H1 (cell line): Measurements from ENCODE around the gene TDO2. TPM values are rescaled to one million over a fixed set of nuclear protein-coding genes. Genes with fewer than 3 reads are reported as not detected.
"Not testable (repeated sequence)": the region's sequence is repeated elsewhere in the genome, so short reads cannot be mapped to it uniquely, and the experiment has no call there.

ENCODE experiments used
- CTCF ChIA-PET: fragments of 300-600 bp; sonication (Branson Sonifier 250); formaldehyde crosslinking; loops from one replicate; lab custom pipeline; 2021; ENCODE audit not compliant: partially characterized antibody; lab: Charles Lee
- POLR2A ChIA-PET: fragments of 300-600 bp; sonication (Branson Sonifier 250); formaldehyde crosslinking; loops from one replicate; lab custom pipeline; 2021; ENCODE audit warnings: inconsistent platforms; ENCODE audit not compliant: partially characterized antibody; lab: Charles Lee
- DNase-seq, 2 experiments: peaks; one replicate each; pipeline versions ENCODE4 v3.0.0 to v3.0.0-alpha.2; 2010 to 2022; ENCODE audit warnings: low spot score in 2 of 2, low read depth in 1 of 2, mixed read lengths in 1 of 2
- FAIRE-seq: peaks from 2 replicates; lab custom pipeline; 2011; peaks lifted over from hg19 to GRCh38; lab: Jason Lieb, UNC
- H2AFZ ChIP-seq: 2 replicates; pipeline ENCODE4 v1.8.1; 2012; ENCODE audit warnings: low read length, inconsistent platforms
- H2AK5ac ChIP-seq: 2 replicates; pipeline ENCODE4 v1.6.1; 2013; ENCODE audit warnings: low read depth, low read length
- H2BK120ac ChIP-seq: replicated peaks from 2 replicates; pipeline ENCODE3; 2013; ENCODE audit warnings: low read depth, low read length, inconsistent platforms
- H2BK12ac ChIP-seq: 2 replicates; pipeline ENCODE4 v1.6.1; 2013; ENCODE audit warnings: low read depth, low read length
- H2BK15ac ChIP-seq: 2 replicates; pipeline ENCODE4 v1.6.1; 2013; ENCODE audit warnings: low read length
- H2BK20ac ChIP-seq: 2 replicates; pipeline ENCODE4 v1.6.1; 2013; ENCODE audit warnings: low read length
- H2BK5ac ChIP-seq: 2 replicates; pipeline ENCODE4 v1.6.1; 2013; ENCODE audit warnings: low read depth, low read length
- H3K14ac ChIP-seq: 2 replicates; pipeline ENCODE4 v1.6.1; 2013; ENCODE audit warnings: inconsistent platforms; ENCODE audit not compliant: insufficient read length
- H3K18ac ChIP-seq: 2 replicates; pipeline ENCODE4 v1.6.1; 2013; ENCODE audit warnings: low read length; ENCODE audit errors: extremely low read depth
- H3K23ac ChIP-seq: 2 replicates; pipeline ENCODE4 v1.6.1; 2013; ENCODE audit warnings: inconsistent platforms; ENCODE audit not compliant: insufficient read length
- H3K23me2 ChIP-seq: 2 replicates; pipeline ENCODE4 v1.6.1; 2013; ENCODE audit warnings: low read depth, low read length
- H3K27ac ChIP-seq: 2 replicates; pipeline ENCODE4 v1.6.1; 2011; ENCODE audit warnings: low read depth, low read length, inconsistent platforms
- H3K27me3 ChIP-seq, 4 experiments: replicated peaks in 1 of 4; 1 replicate in 1 of 4; 2 replicates in 3 of 4; pipeline versions ENCODE4 v1.6.1 to v1.8.1; 2011 to 2013; ENCODE audit warnings: low read length in 3 of 4, mild to moderate bottlenecking in 3 of 4, inconsistent platforms in 2 of 4, mixed read lengths in 2 of 4, moderate library complexity in 1 of 4; ENCODE audit not compliant: control insufficient read depth in 3 of 4, insufficient read depth in 3 of 4; ENCODE audit errors: extremely low read depth in 1 of 4
- H3K36me3 ChIP-seq, 4 experiments: 2 replicates each; pipeline versions ENCODE4 v1.6.1 to v1.8.1; 2011 to 2013; ENCODE audit warnings: mild to moderate bottlenecking in 4 of 4, low read length in 3 of 4, moderate library complexity in 2 of 4, control low read depth in 1 of 4, inconsistent platforms in 1 of 4; ENCODE audit not compliant: insufficient read depth in 4 of 4, control insufficient read depth in 2 of 4
- H3K4ac ChIP-seq: replicated peaks from 2 replicates; pipeline ENCODE3; 2013; ENCODE audit warnings: low read length, low read depth, mixed read lengths, inconsistent platforms; ENCODE audit not compliant: insufficient read length
- H3K4me1 ChIP-seq, 4 experiments: replicated peaks in 1 of 4; 1 replicate in 1 of 4; 2 replicates in 3 of 4; pipeline versions ENCODE4 v1.6.1 to v1.8.1; 2011 to 2013; ENCODE audit warnings: low read length in 3 of 4, inconsistent platforms in 2 of 4, mixed read lengths in 1 of 4; ENCODE audit not compliant: insufficient read depth in 4 of 4, control insufficient read depth in 3 of 4
- H3K4me2 ChIP-seq, 2 experiments: 2 replicates each; pipeline versions ENCODE4 v1.6.1 to v1.8.1; 2011 to 2013; ENCODE audit warnings: low read depth in 2 of 2, low read length in 2 of 2, control low read depth in 1 of 2, inconsistent platforms in 1 of 2, mild to moderate bottlenecking in 1 of 2; ENCODE audit not compliant: insufficient read depth in 1 of 2
- H3K4me3 ChIP-seq, 4 experiments: fragments of 200-600, 300-600 bp in 1 of 4; sonication (generic), shearing (Covaris generic), sonication (Bioruptor Twin) in 1 of 4; 2 replicates each; pipeline versions ENCODE4 v1.5.1 to v1.8.1; 2011 to 2016; ENCODE audit warnings: low read length in 4 of 4, low read depth in 3 of 4, control low read depth in 2 of 4, inconsistent platforms in 2 of 4, mild to moderate bottlenecking in 2 of 4, mixed read lengths in 1 of 4, moderate library complexity in 1 of 4; ENCODE audit not compliant: insufficient read depth in 2 of 4; ENCODE audit errors: extremely low read depth in 1 of 4
- H3K56ac ChIP-seq: replicated peaks from 2 replicates; pipeline ENCODE3; 2013; ENCODE audit warnings: low read depth, mild to moderate bottlenecking, mixed read lengths, low read length, inconsistent platforms; ENCODE audit not compliant: insufficient read length
- H3K79me1 ChIP-seq: 2 replicates; pipeline ENCODE4 v1.6.1; 2013; ENCODE audit warnings: low read depth, low read length, control low read depth
- H3K79me2 ChIP-seq, 2 experiments: 2 replicates each; pipeline versions ENCODE4 v1.6.1 to v1.8.1; 2012 to 2013; ENCODE audit warnings: low read length in 2 of 2, mild to moderate bottlenecking in 2 of 2, inconsistent platforms in 1 of 2; ENCODE audit not compliant: insufficient read depth in 2 of 2, control insufficient read depth in 1 of 2
- H3K9ac ChIP-seq, 4 experiments: replicated peaks in 1 of 4; 1 replicate in 1 of 4; 2 replicates in 3 of 4; pipeline versions ENCODE4 v1.6.1 to v1.8.1; 2011 to 2013; ENCODE audit warnings: low read depth in 3 of 4, low read length in 3 of 4, control low read depth in 2 of 4, mild to moderate bottlenecking in 2 of 4, moderate library complexity in 2 of 4, inconsistent platforms in 1 of 4; ENCODE audit errors: extremely low read depth in 1 of 4
- H3K9me3 ChIP-seq, 2 experiments: 2 replicates each; pipeline versions ENCODE4 v1.6.1 to v1.8.1; 2012 to 2013; ENCODE audit warnings: mild to moderate bottlenecking in 2 of 2, moderate library complexity in 2 of 2, control low read depth in 1 of 2, inconsistent platforms in 1 of 2, low read depth in 1 of 2, low read length in 1 of 2, mixed read lengths in 1 of 2; ENCODE audit not compliant: insufficient read depth in 2 of 2
- H4K20me1 ChIP-seq, 2 experiments: replicated peaks in 1 of 2; 2 replicates each; pipeline versions ENCODE3 to v1.8.1; 2011 to 2013; ENCODE audit warnings: inconsistent platforms in 2 of 2, low read length in 2 of 2, mild to moderate bottlenecking in 1 of 2; ENCODE audit not compliant: insufficient read depth in 2 of 2, control insufficient read depth in 1 of 2
- H4K5ac ChIP-seq: 2 replicates; pipeline ENCODE4 v1.6.1; 2013; ENCODE audit warnings: low read length, low read depth, mixed read lengths, inconsistent platforms; ENCODE audit not compliant: insufficient read length
- H4K8ac ChIP-seq: 2 replicates; pipeline ENCODE4 v1.8.0; 2013; ENCODE audit warnings: mild to moderate bottlenecking, moderate library complexity, low read length, inconsistent platforms; ENCODE audit not compliant: insufficient read depth; ENCODE audit errors: extremely low read depth
- H4K91ac ChIP-seq: replicated peaks from 2 replicates; pipeline ENCODE3; 2013; ENCODE audit warnings: low read length, mixed read lengths, inconsistent platforms; ENCODE audit not compliant: insufficient read length
- WGBS, 2 experiments: shearing (Covaris generic) in 1 of 2; methylation state at CpG; one replicate each; pipeline versions ENCODE4 v1.1.6 to v1.1.7; 2013 to 2015; ENCODE audit warnings: low lambda C conversion rate in 2 of 2, mixed read lengths in 2 of 2, inconsistent platforms in 1 of 2, low coverage in 1 of 2, missing lambda C conversion rate in 1 of 2; ENCODE audit not compliant: insufficient replicate concordance in 2 of 2, insufficient coverage in 1 of 2, insufficient read length in 1 of 2; ENCODE audit errors: extremely low coverage in 1 of 2, missing lambda C conversion rate in 1 of 2; 5-methylcytosine and 5-hydroxymethylcytosine counted together
- polyA plus RNA-seq, 7 experiments: library from polyadenylated mRNA; depleted of rRNA in 3 of 7; stranded (reverse) in 5 of 7; unstranded in 2 of 7; fragments of >200 nt in 5 of 7; fragments of 200-250 nt in 2 of 7; gene quantifications; 1 replicate in 5 of 7; 2 replicates in 1 of 7; 4 replicates in 1 of 7; pipeline versions ENCODE4 v1.2.1 to v1.2.3, GENCODE V29; 2011 to 2013; ENCODE audit warnings: missing spikeins in 2 of 7, mixed read lengths in 2 of 7
- total RNA-seq: library from RNA; stranded (reverse); fragmentation: NEBNext Ultra II Directional; extraction: Animal tissue kit (Norgen Biotek cat#: 25700); gene quantifications from 2 replicates; pipeline ENCODE4 v1.2.1, GENCODE V29; 2021

TDO2 gene
- total and polyA plus RNA-seq, 2 of the 8 experiments (the other 6 are each of a cell fraction or from before 2014, with no cell fraction given) = 0.03 TPM; not detected in 1

GRCh38 chr4:155898371-155898770 is 5.1 kb upstream of the TDO2 start:
- H3K4me2 ChIP-seq, CTCF ChIA-PET: not testable (repeated sequence)

More at GRCh38 chr4:155898371-155898770, 5.1 kb upstream of the TDO2 start:
- H3K23me2 ChIP-seq, H2BK120ac ChIP-seq, H3K36me3 ChIP-seq, H3K18ac ChIP-seq, H3K56ac ChIP-seq, H4K91ac ChIP-seq, H3K79me1 ChIP-seq, H2AFZ ChIP-seq, H2BK5ac ChIP-seq, H2BK12ac ChIP-seq, DNase-seq, H2BK20ac ChIP-seq, H3K9ac ChIP-seq, H3K9me3 ChIP-seq, H3K27me3 ChIP-seq, FAIRE-seq, H4K8ac ChIP-seq, H2AK5ac ChIP-seq, H4K20me1 ChIP-seq, H4K5ac ChIP-seq, H2BK15ac ChIP-seq, H3K4ac ChIP-seq, H3K4me3 ChIP-seq, H3K14ac ChIP-seq, H3K79me2 ChIP-seq, H3K4me1 ChIP-seq, H3K23ac ChIP-seq, H3K27ac ChIP-seq, POLR2A ChIA-PET: not testable (repeated sequence)
- WGBS, 2 experiments = 94% methylated on average over 2 of the region's 2 CpGs; no CpG with 5 or more reads in 1 of the 2 experiments
